ENCODE data around the gene DEGS2. TPM values are rescaled to one million over a fixed set of nuclear protein-coding genes. Genes with fewer than 3 reads are reported as not detected.

Gene DEGS2
- total RNA-seq, 1 experiment from 2014 or later = not detected

DNA sequence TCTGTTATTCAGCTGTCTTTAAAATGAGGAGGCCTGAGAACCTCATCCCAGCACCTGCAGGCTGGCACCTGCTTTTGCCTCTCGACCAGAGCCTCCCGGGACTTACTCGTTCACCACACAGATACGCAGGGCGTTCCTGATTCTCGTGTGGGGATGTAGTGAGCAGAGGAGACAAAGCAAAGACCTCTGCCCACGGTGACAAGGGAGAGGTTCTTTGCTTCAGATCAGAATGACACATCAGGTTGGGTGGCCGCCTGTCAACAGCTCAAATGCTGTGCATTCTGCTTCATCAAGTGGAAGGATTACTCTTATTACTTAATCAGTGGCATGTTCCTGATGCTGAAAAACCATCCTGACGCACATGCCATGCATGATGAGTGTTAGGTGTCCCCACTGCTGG, 24.4 kb downstream of the DEGS2 start:
- Histone ChIP-seq H3K4me3 (no peak overlapping the region), H3K27ac (no peak overlapping the region), H3K4me1 (peaks cover 7% of the 10 kb centered on the region)

DNA sequence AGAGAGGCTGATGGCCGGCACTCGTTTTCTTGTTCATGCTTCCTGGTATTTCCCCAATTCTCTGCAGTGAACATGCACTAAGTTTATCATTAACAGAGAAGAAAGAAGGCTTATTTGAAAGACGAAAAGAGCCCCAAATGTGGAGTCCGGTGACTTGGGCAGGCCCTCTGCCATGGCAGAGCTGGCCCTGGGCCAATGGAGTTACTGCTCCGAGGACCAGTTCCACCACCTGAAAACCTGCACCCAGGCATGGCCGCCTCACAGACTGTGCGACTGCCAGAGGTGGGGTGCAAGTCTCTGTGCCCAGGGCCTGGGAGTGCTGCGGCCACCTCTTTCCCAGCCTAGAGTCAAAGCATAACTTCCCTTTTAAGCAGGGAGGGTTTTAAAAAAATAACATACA, 24.9 kb downstream of the DEGS2 start:
- Histone ChIP-seq H3K36me3 (no peaks in the 10 kb centered on the region), H3K4me1 (peaks cover 7% of the 10 kb centered on the region), H3K9me3 (replicated peaks) (no peaks in the 10 kb centered on the region), H3K27ac (no peak overlapping the region), H3K4me3 (no peak overlapping the region), H3K27me3 (no peaks in the 10 kb centered on the region)
- DNase-seq = no peak

More for the DNA sequence above, 24.4 kb downstream of the DEGS2 start:
- H3K36me3 ChIP-seq = no peaks in the 10 kb centered on the region
- no peaks in the 10 kb centered on the region for H3K9me3 ChIP-seq (replicated peaks)
- H3K27me3 ChIP-seq = no peaks in the 10 kb centered on the region
- no peak for DNase-seq

DNA sequence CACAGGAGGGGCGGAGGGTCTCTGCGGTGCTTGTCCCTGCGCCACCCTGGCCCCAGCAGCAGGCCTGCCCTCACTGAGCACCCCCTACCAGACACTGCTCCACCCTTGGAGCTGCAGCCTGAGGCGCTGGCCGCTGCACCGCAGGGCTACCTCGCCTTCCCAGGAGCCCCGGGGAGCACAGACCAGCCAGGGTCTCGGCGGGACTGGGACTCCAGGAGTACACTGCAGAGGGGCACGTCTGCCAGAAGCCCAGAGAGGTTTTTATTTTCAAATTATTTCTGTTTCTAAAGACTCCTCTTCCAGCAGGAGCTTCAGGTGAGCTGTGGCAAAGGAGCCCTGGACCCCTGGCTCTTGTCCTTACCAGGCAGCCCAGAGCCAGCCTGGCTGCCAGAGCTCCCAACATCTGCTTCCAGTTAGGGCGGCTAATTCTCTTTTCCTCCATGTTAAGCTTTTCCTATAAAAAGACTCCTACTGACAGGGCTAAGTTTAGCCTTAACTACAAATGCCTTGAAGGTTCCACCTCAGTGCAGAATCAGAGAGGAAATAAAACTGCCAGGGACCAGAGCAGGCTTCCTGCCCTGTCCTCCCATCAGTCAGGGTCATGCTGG, 26.4 kb downstream of the DEGS2 start:
- no peak overlapping the region for H3K27ac ChIP-seq
- H3K9me3 ChIP-seq (replicated peaks) = no peaks in the 10 kb centered on the region
- H3K4me1 ChIP-seq = peaks cover 2% of the 10 kb centered on the region
- no peak overlapping the region for H3K4me3 ChIP-seq
- no peaks in the 10 kb centered on the region for H3K36me3 ChIP-seq
- H3K27me3 ChIP-seq = no peaks in the 10 kb centered on the region
- no peak for DNase-seq

DNA sequence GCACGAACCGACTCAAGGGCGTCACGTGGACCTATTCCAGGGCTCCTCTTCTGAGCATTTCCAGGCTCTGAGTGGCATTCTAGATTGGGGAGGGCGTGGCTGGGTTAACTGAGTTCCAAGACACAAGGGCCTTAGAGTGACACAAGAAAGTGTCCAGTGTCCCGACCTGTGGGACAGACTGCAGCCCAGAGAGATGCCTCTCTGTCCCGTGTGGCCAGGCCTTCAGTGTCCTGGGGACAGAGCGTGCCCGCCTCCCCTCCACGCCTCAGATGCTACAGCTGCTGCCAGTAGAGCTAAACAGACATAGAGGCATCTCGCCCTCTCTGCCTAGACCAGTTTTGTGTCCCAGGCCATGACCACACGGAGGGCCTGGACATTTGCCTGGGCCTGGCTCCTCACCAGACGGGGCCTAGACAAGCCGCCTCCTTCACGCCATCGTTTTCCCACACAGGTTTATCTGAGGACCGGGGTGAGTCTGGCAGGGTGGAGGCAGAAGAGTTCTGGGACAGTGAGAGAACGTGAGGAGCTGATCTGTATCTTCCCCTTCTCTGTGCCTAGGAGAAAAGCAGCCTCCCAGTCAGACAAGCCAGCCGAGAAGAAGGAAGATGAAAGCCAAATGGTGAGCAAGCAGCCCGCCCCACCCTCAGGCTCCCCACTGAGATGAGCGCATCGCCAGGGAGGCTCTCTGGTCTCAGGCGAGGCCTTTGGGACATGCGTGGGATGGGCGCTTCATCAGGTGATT, 27.1 kb downstream of the DEGS2 start:
- H3K4me1 ChIP-seq = no peaks in the 10 kb centered on the region
- no peaks in the 10 kb centered on the region; the same call in 1 of the 2 replicates for H3K36me3 ChIP-seq
- no peak for DNase-seq
- H3K27me3 ChIP-seq = no peaks in the 10 kb centered on the region
- H3K4me3 ChIP-seq = no peak overlapping the region
- no peaks in the 10 kb centered on the region for H3K9me3 ChIP-seq (replicated peaks)
- H3K27ac ChIP-seq = no peak overlapping the region

DNA sequence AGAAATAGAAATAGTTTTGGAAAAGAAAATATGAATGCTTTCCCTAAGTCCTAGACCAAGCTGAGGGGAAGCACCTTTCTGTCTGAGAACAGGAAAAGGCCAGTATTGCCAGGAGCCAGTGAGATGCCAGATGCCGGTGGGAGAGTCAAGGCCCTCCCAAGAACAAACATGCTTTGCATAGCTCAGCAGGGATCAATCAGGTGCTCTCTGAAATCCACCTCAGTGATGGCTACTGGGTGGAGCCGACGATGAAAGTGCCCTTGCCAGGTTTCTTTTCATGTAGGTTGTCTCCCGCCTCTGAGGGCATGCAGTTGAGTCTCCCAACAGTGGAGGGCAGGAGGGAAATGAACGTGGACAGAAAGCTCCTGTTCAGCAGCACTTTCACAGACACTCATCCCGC, 28.3 kb downstream of the DEGS2 start:
- Histone ChIP-seq H3K4me3 (no peak overlapping the region), H3K36me3 (no peaks in the 10 kb centered on the region; the same call in 1 of the 2 replicates), H3K27ac (no peak overlapping the region), H3K4me1 (no peaks in the 10 kb centered on the region), H3K27me3 (no peaks in the 10 kb centered on the region), H3K9me3 (replicated peaks) (no peaks in the 10 kb centered on the region)
- DNase-seq = no peak

DNA sequence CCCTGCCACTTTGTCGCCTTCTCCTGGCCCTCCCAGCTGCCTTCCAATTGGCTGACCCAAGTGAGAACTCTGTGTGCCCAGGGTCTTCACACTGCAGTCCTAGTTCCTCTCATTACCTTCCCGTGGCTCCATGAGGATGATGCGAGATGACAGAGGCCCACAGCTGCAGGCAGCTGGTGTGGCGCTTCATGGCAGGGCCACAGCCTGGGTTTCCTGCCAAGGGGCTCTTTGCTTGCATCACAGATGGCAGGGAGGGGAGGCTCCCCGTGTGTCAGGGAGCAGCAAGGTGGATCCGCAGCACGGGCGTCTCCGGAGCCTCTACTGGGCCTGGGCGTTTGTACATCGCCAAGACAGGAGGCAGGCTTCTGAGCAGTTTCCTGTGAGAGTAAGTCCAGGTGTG, 28.9 kb downstream of the DEGS2 start:
- Histone ChIP-seq H3K4me1 (no peaks in the 10 kb centered on the region), H3K27ac (no peak overlapping the region), H3K36me3 (no peaks in the 10 kb centered on the region; the same call in 1 of the 2 replicates), H3K9me3 (replicated peaks) (no peaks in the 10 kb centered on the region), H3K27me3 (no peaks in the 10 kb centered on the region), H3K4me3 (no peak overlapping the region)
- peak; percentile 19 to 51 for DNase-seq

DNA sequence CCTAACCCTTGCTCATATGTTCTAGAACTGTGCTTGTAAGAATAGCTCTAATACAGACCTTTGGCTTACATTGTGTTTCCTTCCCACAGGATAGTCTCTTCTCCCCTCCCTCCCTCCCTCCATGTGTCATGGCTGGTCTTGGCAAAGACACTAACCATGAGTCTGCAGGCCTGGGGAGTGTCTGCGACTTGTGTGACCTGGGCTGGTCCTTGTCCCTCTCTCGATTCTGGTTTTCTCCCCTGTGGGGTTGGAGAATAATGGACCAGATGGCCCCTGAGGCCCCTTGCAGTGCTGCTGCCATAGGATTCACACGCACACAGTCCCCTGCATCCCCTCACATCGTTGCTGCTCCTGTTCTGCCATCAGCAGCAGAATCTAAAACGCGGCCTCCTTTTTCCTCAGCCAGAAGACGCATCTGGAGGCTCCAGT, 30.3 kb downstream of the DEGS2 start:
- Histone ChIP-seq H3K9me3 (replicated peaks) (no peaks in the 10 kb centered on the region), H3K27ac (no peak overlapping the region), H3K4me1 (peaks cover 7% of the 10 kb centered on the region), H3K4me3 (no peak overlapping the region), H3K36me3 (no peaks in the 10 kb centered on the region; the same call in 1 of the 2 replicates), H3K27me3 (no peaks in the 10 kb centered on the region)
- no peak for DNase-seq

DNA sequence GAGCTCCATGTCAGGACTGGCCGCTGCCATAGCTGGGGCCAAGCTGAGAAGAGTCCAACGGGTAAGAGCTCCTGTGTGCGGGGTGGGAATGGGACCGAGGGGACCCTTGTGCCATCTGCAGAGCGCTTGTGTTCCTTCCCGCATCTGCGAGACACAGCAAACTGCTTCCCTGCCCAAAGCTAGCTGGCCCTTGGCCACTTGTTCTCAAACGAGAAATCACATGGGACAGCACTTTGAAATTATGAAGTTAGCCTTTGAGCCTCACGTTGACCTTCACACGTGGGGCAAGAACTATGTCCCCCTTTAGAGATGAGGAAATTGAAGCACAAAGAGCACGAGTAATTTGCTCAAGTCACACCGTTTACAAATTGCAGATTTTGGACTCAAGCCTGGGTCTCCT, 30.8 kb downstream of the DEGS2 start:
- Histone ChIP-seq H3K27ac (no peak overlapping the region), H3K4me3 (no peak overlapping the region), H3K27me3 (no peaks in the 10 kb centered on the region), H3K9me3 (replicated peaks) (no peaks in the 10 kb centered on the region), H3K4me1 (peaks cover 12% of the 10 kb centered on the region), H3K36me3 (no peaks in the 10 kb centered on the region; the same call in 1 of the 2 replicates)
- no peak for DNase-seq

DNA sequence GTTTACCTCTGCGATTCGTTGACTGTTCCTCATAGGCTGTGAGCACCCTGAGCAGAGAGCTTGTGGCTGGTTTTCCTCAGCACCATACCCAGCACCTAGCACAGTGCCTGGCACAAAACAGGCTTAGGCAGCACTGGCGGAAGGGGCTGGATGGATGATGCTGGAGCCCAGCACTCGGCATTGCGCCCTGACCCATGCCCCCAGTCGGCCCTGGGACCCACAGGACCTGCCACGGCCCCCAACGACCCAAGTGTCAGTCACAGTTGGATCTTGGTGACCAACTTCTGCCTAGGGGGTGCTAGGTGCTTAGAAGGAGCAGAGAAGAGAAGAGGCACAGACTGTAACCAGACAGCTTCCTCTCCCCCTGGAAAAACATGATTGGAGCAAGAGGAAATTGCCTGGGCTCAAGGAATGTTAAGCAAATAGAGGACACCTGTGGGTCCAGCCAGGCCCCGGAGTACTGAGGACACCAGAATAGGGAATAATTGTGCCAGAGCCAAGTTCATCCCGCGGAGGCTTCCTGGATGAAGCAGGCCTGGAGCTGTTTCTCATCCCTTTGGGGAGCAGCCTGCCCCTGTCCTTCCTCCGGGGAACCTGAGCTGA, 31.5 kb downstream of the DEGS2 start:
- peaks cover 19% of the 10 kb centered on the region for H3K4me1 ChIP-seq
- no peak overlapping the region for H3K27ac ChIP-seq
- H3K36me3 ChIP-seq = no peaks in the 10 kb centered on the region; the same call in 1 of the 2 replicates
- DNase-seq = no peak
- H3K4me3 ChIP-seq = no peak overlapping the region
- no peaks in the 10 kb centered on the region for H3K9me3 ChIP-seq (replicated peaks)
- H3K27me3 ChIP-seq = no peaks in the 10 kb centered on the region

DNA sequence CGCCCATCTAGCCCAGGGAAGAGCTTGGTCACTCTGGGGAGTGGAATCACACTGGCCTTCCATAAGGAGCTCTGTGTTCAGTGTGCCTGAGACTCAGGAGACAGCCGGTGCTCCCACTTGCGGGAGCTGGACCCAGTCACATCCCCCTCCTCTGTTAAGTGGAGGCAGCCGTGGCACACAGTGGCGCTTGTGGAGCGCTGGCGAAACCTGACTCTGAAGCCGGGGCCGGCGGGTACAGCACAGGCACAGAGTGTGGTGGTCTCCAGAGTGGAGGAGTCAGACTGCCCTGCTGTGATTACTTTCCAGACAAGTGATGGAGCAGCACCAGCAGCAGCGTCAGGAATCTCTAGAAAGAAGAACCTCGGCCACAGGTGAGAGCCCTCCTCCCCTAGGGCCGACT, 33.0 kb downstream of the DEGS2 start:
- H3K4me1 ChIP-seq = peaks cover 35% of the 10 kb centered on the region
- no peaks in the 10 kb centered on the region; the same call in 1 of the 2 replicates for H3K36me3 ChIP-seq
- no peak overlapping the region for H3K27ac ChIP-seq
- H3K9me3 ChIP-seq (replicated peaks) = no peaks in the 10 kb centered on the region
- no peak overlapping the region for H3K4me3 ChIP-seq
- H3K27me3 ChIP-seq = no peaks in the 10 kb centered on the region
- DNase-seq = no peak

DNA sequence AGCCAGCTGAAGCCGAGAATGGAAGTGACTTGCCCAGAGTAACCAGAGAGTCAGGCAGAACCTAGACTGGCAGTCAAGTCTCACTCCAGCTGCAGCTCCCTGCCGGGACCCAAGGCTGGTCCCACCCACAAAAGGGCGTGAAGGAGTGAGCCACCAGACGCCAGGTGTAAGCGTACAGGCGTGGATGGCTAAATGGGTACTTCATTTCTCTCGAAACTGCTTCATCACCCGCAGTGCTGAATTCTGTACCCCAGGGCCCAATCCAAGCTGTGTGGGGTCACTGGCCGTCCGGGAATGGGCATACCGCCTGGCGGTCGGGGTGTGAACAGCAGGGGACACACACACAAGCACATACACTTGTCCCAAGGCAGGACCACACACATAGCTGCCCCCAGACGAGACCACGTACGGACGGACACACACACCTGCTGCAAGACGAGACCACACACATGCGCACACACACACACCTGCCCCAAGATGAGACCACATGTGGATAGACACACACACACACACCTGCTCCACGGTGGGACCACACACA, 34.8 kb downstream of the DEGS2 start:
- no peak overlapping the region for H3K4me3 ChIP-seq
- no peaks in the 10 kb centered on the region; the same call in 1 of the 2 replicates for H3K36me3 ChIP-seq
- H3K27me3 ChIP-seq = no peaks in the 10 kb centered on the region
- H3K27ac ChIP-seq = peak overlapping the region; percentile 85
- peaks cover 43% of the 10 kb centered on the region for H3K4me1 ChIP-seq
- no peaks in the 10 kb centered on the region for H3K9me3 ChIP-seq (replicated peaks)
- peak; percentile 88 to 89 for DNase-seq

DNA sequence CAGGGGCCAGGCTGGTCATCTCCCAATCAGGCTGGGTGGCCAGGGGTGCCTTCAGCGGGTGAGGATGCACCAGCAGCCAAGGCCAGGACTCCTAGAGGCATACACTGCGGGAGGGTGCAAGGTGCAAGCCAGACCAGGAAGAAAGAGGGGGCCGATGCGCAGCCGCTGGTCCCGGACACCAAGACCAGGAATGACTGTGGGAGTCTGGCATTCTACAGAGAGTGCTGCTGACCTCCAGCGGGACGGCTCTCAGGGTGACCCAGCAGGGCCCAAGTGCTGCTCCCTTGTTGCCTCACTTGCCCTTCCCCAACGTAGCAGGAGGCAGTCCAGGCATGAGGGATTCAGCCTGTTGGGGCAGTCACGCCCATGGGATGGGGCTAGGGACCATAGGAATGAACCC, 35.8 kb downstream of the DEGS2 start:
- no peak for DNase-seq
- Histone ChIP-seq H3K27me3 (no peaks in the 10 kb centered on the region), H3K36me3 (no peaks in the 10 kb centered on the region; the same call in 1 of the 2 replicates), H3K4me3 (no peak overlapping the region), H3K4me1 (peaks cover 43% of the 10 kb centered on the region), H3K27ac (peak overlapping the region; percentile 85), H3K9me3 (replicated peaks) (no peaks in the 10 kb centered on the region)

DNA sequence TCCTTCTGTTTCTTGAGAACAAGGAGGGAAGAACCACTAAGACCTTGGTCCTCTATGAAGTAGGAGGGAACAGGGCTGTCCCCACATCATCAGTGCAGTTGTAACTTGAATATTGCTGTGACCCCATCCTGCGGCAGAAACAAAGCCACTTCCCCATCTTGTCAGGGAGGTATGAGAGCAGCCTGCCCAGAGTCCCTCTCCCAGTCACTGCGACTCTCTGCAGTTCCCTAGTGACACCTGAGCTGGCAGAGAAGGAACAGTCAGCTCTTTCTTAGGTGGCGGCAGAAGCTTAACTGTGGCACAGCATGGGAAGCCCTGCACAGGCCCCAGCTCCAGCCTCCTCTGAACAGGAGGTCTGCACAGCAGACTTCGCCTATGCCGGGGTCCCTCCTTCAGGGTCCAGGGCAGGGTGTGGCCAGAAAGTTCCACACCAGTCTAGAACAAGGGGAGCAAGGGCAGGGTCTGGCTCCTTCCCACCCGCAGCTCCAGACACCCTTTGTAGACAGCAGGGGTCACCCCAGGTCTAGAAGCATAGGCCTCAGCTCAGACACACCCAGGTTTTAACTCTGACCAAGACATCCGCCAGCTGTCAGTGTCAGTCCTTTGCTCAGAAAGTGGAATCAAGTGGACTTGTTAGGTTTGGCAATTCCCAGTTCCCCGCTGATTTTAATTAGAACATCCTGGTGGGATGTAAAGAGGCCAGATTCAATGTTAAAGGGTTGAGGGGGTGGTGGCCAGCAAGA, 36.8 kb downstream of the DEGS2 start:
- peak; percentile 95 to 97 for DNase-seq
- Histone ChIP-seq H3K4me1 (peaks cover 43% of the 10 kb centered on the region), H3K27ac (peak overlapping the region; percentile 85), H3K27me3 (no peaks in the 10 kb centered on the region), H3K36me3 (no peaks in the 10 kb centered on the region; the same call in 1 of the 2 replicates), H3K9me3 (replicated peaks) (no peaks in the 10 kb centered on the region), H3K4me3 (no peak overlapping the region)

DNA sequence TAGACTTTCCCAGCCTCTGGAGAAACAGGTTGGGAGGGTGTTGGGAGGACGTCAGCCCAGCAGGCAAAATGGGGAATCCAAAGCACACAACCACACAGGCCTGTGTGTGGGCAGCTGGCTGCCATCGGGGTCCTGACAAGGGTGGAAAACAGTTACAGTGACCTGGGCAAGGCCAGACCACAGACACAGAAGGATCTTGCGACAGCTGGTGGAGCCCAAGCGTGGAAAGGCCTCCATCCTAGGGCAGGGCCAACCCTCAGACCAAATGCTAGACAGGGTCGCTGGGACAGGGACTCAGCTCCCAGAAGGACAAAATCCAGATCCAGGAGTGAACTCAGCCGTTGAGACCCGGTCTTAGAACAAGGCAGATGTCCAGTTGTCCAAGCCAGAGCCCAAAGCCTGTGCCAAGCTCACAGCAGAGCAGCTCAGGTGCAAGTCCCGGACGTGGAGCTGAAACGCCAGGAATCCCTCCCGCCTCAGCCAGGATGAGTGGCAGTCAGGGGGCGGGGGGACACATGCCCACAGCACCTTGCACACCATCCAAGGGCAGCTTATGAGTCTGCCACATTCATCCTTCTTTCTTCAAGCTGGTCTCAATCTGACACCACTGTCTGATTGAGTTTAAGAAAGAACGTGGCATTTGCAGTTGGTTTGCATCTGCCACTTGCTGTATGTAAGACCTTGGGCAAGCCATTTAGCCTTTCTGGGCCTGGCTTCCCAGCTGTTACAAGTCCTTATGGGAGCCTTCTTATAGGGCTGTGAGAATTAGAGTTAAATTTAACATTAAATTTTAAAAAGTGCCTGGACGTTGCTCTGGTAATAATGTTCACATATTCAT, 37.6 kb downstream of the DEGS2 start:
- Histone ChIP-seq H3K27me3 (no peaks in the 10 kb centered on the region), H3K4me1 (peaks cover 43% of the 10 kb centered on the region), H3K36me3 (no peaks in the 10 kb centered on the region), H3K4me3 (no peak overlapping the region), H3K27ac (peak overlapping the region; percentile 85), H3K9me3 (replicated peaks) (no peaks in the 10 kb centered on the region)
- peak; percentile 68 to 77 for DNase-seq

Measured in SJCRH30 (cell line).